Heart right ventricle (tissue), 16 donors: Measurements from ENCODE around the gene TCEAL6. TPM values are rescaled to one million over a fixed set of nuclear protein-coding genes. Genes with fewer than 3 reads are reported as not detected.
"Not testable (repeated sequence)": the region's sequence is repeated elsewhere in the genome, so short reads cannot be mapped to it uniquely, and the experiment has no call there.

Source experiments
- ATAC-seq, 8 donors: fragments of 200-7000 bp; cut with Tn5 transposase; one replicate each; pipeline ENCODE4 v1.9.1; 2020; ENCODE audit warnings: mild to moderate bottlenecking in 8 of 8, moderate library complexity in 8 of 8, moderate number of reproducible peaks in 1 of 8
- DNase-seq, 2 donors: peaks; one replicate each; pipeline ENCODE4 v3.0.0-alpha.2; 2020
- H3K27ac ChIP-seq, 10 donors: fragments of 200-600 bp; sonication (generic) in 2 of 10; one replicate each; pipeline versions ENCODE4 v1.5.0 to v1.8.0; 2020 to 2022; ENCODE audit warnings: mild to moderate bottlenecking in 3 of 10
- H3K27me3 ChIP-seq, 7 donors: fragments of 200-600 bp; one replicate each; pipeline ENCODE4 v1.8.0; 2021 to 2022; ENCODE audit warnings: mild to moderate bottlenecking in 2 of 7
- H3K36me3 ChIP-seq, 9 donors: fragments of 200-600 bp; sonication (generic) in 1 of 9; one replicate each; pipeline versions ENCODE4 v1.5.0 to v1.8.0; 2020 to 2022; ENCODE audit warnings: mild to moderate bottlenecking in 2 of 9
- H3K4me1 ChIP-seq, 9 donors: fragments of 200-600 bp; sonication (generic) in 1 of 9; one replicate each; pipeline versions ENCODE4 v1.5.0 to v1.8.0; 2020 to 2022; ENCODE audit warnings: mild to moderate bottlenecking in 4 of 9
- H3K4me3 ChIP-seq, 10 donors: fragments of 200-600 bp; sonication (generic) in 2 of 10; one replicate each; pipeline versions ENCODE4 v1.5.0 to v1.8.0; 2020 to 2022; ENCODE audit warnings: mild to moderate bottlenecking in 7 of 10, moderate library complexity in 2 of 10
- H3K9me3 ChIP-seq, 11 donors: fragments of 200-600 bp in 10 of 11; sonication (generic) in 2 of 11; one replicate each; pipeline versions ENCODE4 v1.5.0 to v1.8.0; 2013 to 2022; ENCODE audit warnings: mild to moderate bottlenecking in 2 of 11, control low read depth in 1 of 11, moderate library complexity in 1 of 11
- WGBS, 2 donors: extraction: QIAGEN DNeasy Blood & Tissue Kit; methylation state at CpG; one replicate each; pipeline ENCODE4 v1.1.7; 2013; ENCODE audit warnings: inconsistent platforms in 1 of 2; 5-methylcytosine and 5-hydroxymethylcytosine counted together
- intact Hi-C, 10 donors: fragments of 100-400 bp; cut with DNase I; formaldehyde crosslinking; loops; one replicate each; pipeline versions ENCODE4 v1.11.1 to v1.14.2; 2022
- polyA plus RNA-seq, 2 donors: library from polyadenylated mRNA; stranded (reverse); fragments of 200-250 nt; gene quantifications; one replicate each; pipeline ENCODE4 v1.2.3, GENCODE V29; 2013
- total RNA-seq, 10 donors: library from RNA; stranded (reverse); fragmentation: NEBNext Ultra II Directional in 3 of 10; extraction: Animal tissue kit (Norgen Biotek cat#: 25700) in 3 of 10; gene quantifications; one replicate each; pipeline versions ENCODE4 v1.2.1 to v1.2.4, GENCODE V29; 2021 to 2023
- TF ChIP-seq, protein P1 (sequence below), 9 donors: fragments of 200-600 bp; sonication (generic) in 2 of 9; IDR thresholded peaks; one replicate each; pipeline versions ENCODE4 v1.5.0 to v1.8.0; 2021 to 2022; ENCODE audit warnings: antibody characterized with exemption in 9 of 9, mild to moderate bottlenecking in 5 of 9, moderate library complexity in 1 of 9
- donor health status: Arrhythmogenic right ventricular cardiomyopathy.
- donor health status: ischemic (EF 13 %, LVEDD 7.1; RV severe dilation, severe dysfunction).
- donor health status: healthy with polysubstance abuse.
- donor health status: DM: no; HTN: yes; CAD: no.
- donor health status: DM: no; HTN: no; CAD: no.
- donor health status: ischemic (EF 25% LVEDD 6.9; RV normal size, moderate dysfunction).
- donor health status: ischemic (EF 25% LVEDD 5.7; RV mildly dilated, moderate dysfunction).
- donor health status: healthy.
- donor health status: DM: yes; HTN: yes; CAD: no.
- donor health status: Ischemic cardiomyopathy.
- donor health status: ischemic (EF 35%, LVEDD 5.7; RV mildly dilated, moderate dysfunction).
- donor health status: nonischemic (EF 11% LVEDD 7.7; RV severe dilation, severe dysfunction).
- donor health status: DM: yes; HTN: yes; CAD: no.
- donor health status: PGD.
- donor health status: ischemic (EF 29% LVEDD 5.4; RV normal size, mild dysfunction).
- donor health status: nonischemic (EF 23%, LVEDD 6.1; RV moderate dilation, normal function).

TCEAL6 gene
- total and polyA plus RNA-seq, 12 donors = not detected

DNA sequence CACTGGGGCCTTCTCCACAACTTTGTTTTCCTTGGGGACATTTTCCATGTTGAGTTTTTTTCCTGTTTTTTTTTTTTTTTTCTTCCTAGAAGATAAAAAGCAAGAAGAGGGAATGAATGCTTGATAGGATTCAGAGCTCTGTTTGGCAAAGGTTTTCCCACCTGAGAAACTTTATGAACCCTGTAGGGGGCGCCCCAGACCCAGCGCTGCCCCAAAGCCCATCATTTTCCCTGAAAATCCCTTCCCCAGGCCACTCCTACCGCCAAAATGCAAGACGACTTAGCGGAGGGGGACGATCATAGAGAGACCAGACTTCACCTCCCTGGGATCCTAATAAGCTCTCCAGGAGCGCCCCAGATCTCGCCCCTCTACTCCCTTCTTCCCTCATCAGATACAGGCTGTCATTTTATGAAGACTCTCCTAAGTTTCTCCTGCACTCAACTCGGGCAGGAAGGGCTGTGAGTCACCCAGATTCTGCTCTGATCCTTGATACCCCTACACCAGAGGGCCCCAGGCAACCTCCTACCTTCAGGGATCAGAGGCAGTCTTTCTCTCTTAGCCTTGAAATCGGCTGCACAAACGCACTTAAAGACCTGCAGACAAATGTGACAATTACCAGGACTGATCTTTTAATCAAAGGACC lies 12.1 kb upstream of the TCEAL6 start:
- Histone ChIP-seq H3K4me1 (no peaks in the 10 kb centered on the region), H3K9me3 (no peaks in the 10 kb centered on the region), H3K27ac (no peak overlapping the region), H3K36me3 (no peaks in the 10 kb centered on the region), H3K27me3 (peaks cover 0 to 65% (median 0%) of the 10 kb centered on the region in 7 donors), H3K4me3 (no peak overlapping the region)
- intact Hi-C loops = no loop called here
- ATAC-seq = no peak
- 5 to 6% methylated on average over 11 of the region's 11 CpGs for WGBS, 2 donors
- DNase-seq = no peak
- TF ChIP-seq, protein P1, sequence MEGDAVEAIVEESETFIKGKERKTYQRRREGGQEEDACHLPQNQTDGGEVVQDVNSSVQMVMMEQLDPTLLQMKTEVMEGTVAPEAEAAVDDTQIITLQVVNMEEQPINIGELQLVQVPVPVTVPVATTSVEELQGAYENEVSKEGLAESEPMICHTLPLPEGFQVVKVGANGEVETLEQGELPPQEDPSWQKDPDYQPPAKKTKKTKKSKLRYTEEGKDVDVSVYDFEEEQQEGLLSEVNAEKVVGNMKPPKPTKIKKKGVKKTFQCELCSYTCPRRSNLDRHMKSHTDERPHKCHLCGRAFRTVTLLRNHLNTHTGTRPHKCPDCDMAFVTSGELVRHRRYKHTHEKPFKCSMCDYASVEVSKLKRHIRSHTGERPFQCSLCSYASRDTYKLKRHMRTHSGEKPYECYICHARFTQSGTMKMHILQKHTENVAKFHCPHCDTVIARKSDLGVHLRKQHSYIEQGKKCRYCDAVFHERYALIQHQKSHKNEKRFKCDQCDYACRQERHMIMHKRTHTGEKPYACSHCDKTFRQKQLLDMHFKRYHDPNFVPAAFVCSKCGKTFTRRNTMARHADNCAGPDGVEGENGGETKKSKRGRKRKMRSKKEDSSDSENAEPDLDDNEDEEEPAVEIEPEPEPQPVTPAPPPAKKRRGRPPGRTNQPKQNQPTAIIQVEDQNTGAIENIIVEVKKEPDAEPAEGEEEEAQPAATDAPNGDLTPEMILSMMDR (IDR thresholded peaks at IDR 0.05) = peak in 4 of 9 donors; percentile 20 to 31 (median 26)

DNA sequence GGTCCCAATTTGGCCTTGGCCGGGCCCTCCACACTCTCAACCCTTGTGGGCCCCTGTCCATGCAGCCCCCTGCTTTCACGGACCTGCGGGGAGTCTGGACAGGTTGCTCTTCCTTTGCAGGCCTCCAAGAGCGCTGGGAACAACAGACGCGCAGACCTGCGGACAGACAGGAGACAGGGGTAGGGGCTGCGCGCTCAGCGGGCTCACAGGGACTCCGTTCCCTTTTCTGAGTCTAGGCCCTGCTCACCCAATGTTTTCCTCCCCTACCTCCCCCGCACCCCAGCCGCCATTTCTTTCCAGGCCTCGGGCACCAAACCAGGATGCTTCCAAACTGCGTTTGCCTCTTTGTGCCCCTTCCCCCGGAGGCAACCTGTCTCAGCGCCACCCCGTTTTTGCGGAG lies 650 bp downstream of the TCEAL6 start:
- H3K27ac ChIP-seq, H3K36me3 ChIP-seq, H3K4me1 ChIP-seq, intact Hi-C loops, H3K9me3 ChIP-seq, H3K4me3 ChIP-seq, DNase-seq, ATAC-seq: not testable (repeated sequence)
- H3K27me3 ChIP-seq = peaks cover 0 to 85% (median 2%) of the 10 kb centered on the region in 7 donors
- 14 to 23% methylated on average over 12 to 19 of the region's 19 CpGs for WGBS, 2 donors

DNA sequence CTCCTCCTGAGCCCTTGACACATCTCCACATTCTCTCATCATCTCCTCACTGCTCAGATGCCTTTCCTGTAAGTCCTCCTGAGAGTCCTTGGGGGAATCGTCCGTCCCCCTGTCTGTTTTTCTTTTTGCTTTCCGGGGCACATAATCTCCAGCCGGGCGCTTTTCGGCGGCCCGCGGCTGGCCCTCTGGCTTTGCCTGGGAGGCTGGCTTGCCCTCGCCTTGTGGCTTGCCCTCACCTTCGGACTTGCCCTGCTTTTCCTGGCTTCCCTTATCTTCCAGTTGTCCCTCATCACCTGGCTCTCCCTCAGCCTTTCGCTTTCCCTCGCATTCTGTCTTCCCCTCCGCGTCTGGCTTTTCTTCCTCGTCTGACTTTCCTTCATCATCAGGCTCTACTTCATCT lies 1.4 kb downstream of the TCEAL6 start:
- intact Hi-C loops, H3K27ac ChIP-seq, ATAC-seq, DNase-seq, H3K9me3 ChIP-seq, H3K4me1 ChIP-seq, H3K36me3 ChIP-seq, H3K4me3 ChIP-seq: not testable (repeated sequence)
- 35 to 53% methylated on average over 13 to 16 of the region's 16 CpGs for WGBS, 2 donors
- peaks cover 0 to 87% (median 2%) of the 10 kb centered on the region in 7 donors for H3K27me3 ChIP-seq

DNA sequence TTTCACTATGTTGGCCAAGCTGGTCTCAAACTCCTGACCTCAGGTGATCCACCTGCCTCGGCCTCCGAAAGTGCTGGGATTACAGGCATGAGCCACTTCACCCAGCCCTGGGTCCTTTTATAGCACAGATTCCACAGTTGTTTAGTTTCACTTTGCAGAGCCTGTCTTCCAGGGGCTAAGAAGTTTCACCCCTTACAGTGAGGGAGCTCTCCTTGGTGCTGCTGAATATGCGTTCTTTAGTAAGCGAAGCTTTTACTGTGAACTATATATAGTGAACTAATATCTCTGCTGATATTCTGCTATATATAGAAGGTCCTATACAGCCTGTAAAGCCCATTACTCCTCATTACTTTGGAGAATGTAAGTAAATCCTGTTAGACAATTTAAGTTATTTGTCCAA lies 4.2 kb downstream of the TCEAL6 start:
- no peak overlapping the region for H3K4me3 ChIP-seq
- 34 to 37% methylated on average over 4 of the region's 4 CpGs for WGBS, 2 donors

DNA sequence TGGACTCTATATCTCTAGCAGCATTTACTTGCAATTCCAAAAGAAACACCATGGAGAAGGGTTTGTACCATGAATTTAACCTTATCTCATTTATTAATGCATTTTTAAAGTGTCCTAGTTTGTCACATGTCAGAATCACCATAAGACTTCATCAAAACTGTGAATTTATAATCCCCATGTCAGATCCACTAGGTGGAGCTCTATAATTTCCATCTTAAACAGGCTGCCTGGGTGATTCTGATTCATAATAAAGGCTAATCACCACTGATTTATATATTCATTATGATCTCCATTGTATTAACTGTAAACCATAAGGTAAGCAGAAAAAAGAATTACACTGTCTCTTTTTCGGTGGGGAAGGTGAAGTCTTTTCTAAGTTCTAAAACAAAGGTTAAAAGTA lies 12.8 kb downstream of the TCEAL6 start:
- 64 to 74% methylated on average over 1 of the region's 1 CpG for WGBS, 2 donors
- no peak overlapping the region for H3K4me3 ChIP-seq
- no peaks in the 10 kb centered on the region for H3K4me1 ChIP-seq
- H3K9me3 ChIP-seq = no peaks in the 10 kb centered on the region
- ATAC-seq = no peak
- intact Hi-C loops = no loop called here
- peaks cover 0 to 91% (median 4%) of the 10 kb centered on the region in 7 donors for H3K27me3 ChIP-seq
- TF ChIP-seq, protein P1 (IDR thresholded peaks at IDR 0.05) = peak in 7 of 9 donors; percentile 22 to 45 (median 26)
- no peak overlapping the region for H3K27ac ChIP-seq
- no peak for DNase-seq
- no peaks in the 10 kb centered on the region for H3K36me3 ChIP-seq

More for the DNA sequence above, 4.2 kb downstream of the TCEAL6 start:
- ATAC-seq = no peak
- intact Hi-C loops = no loop called here
- TF ChIP-seq, protein P1 (IDR thresholded peaks at IDR 0.05) = no peak
- Histone ChIP-seq H3K27me3 (peaks cover 0 to 87% (median 2%) of the 10 kb centered on the region in 7 donors), H3K4me1 (no peaks in the 10 kb centered on the region), H3K9me3 (no peaks in the 10 kb centered on the region), H3K27ac (no peak overlapping the region), H3K36me3 (no peaks in the 10 kb centered on the region)
- DNase-seq = no peak
